NCI-H345 (cell line): Measurements from ENCODE around the gene C5orf15.

Source experiments
- DNase-seq: peaks from one replicate; lab custom pipeline; 2025; lab: John Stamatoyannopoulos, UW

Gene C5orf15

DNA sequence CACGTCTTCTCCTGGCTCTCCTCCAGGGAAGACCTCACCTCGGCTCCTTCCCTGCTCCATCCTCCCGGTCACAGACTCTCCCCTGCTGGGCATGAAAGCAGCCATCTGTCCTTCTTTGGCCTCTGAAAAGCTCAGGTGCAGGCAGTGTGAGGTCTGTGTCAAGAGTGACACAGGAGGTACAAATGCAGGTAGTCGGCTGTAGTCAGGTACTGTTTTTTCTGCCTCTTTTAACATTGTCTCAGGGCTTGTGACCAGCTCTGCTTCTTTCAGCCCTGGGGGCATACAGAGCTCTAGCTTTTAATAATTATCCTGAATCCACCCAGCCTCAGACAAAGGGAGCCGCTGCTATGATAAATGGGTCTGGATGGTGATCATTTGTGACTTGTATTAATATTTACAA is 46.4 kb downstream of the C5orf15 start:
- peak; percentile 54 for DNase-seq

DNA sequence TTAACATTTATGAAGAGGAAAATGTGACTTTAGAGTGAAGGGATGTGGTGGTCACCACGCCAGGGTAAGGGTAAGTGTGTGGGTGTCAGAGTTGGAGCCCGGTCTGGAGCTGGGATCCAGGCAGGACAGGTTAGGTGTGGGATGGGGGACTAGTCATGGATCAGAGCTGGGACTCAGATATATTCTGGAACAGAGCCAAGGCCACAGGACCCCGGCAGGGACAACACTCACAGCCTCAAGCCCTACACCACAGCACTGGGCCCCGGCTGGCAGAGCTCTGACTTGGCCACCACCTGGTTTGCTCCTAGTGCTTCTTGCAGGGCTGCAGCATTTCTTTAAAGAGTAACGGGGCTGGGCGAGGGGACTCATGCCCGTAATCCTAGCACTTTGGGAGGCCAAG is 47.4 kb downstream of the C5orf15 start:
- no peak for DNase-seq

DNA sequence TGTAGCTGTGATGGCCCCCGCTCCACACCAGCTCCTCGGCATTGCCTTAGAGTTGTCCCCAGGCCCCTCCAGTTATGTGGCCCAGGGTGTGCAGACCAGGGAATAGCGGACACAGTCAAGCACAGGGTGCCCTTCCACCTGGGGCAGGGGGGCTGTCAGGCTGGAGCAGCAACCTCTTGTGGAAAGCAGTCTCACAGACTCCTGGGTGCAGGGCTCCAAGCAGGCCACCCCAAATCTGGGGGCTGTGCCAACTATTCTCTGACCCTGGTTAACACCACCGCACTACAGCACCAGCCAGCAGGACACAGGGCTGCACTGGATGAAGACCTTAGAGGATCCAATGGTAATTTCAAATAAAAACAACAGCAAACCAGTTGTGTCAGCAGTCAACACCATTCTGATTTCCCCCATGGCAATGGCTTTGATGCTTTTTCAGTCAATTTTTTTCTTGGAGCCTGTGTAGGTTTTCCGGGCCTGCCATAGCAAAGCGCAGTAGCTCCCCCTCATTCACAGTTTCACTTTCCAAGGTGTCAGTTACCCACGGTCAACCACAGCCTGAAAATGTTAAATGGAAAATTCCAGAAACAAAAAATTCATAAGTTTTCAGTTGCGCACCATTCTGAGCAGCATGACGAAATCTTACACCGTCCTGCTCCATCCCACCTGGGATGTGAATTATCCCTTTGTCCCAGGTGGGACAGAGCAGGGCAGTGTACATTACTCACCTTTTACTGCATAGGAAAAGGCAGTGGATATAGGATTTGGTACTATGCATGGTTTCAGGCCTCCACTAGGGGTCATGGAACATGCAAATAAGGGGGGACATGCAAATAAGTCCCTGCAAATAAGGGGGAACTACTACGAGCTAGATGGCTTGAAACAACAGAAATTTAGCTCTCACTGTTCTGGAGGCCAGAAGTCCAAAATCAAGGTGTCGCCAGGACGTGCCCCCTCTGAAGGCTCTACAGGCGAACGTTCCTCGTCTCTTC is 49.0 kb downstream of the C5orf15 start:
- DNase-seq = no peak

DNA sequence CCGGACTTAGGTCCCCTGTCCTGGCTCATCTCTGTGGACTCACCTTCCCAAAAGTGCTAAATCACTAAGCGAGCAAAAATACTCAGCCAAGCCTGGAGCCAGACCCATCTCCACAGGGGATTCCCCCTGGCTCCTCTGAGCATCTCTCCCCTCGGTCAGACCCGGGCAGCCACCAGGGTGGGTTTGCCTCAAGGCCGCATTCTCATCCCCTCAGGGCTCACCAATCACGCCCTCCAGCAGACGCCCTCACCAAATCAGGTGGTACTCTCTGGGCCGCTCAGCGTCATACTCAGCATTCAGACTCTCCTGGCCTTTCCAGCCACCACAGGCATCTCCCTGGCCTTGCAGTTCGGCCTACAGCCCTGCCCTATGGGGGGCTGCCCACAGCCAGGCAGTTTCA is 49.7 kb downstream of the C5orf15 start:
- no peak for DNase-seq

DNA sequence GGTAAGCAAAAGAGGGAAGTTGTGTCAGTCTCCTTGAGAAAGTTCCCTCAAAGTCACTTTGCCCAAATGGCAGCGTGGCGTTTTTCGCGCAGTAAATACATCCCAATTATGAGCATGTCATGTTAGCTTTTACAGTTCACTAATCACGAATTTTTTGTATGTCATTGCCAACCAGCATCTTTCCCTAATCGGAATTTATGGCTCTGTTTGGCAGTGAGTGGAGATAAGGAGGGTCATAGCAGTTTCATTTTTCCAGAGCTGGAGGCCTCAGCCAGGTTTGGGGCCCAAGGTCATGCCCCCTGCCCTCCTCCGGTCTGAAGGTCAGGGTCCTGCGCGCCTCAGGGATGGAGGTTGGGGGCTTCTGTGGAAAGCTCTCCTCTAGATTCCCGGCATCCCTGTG is 50.1 kb downstream of the C5orf15 start:
- no peak for DNase-seq

DNA sequence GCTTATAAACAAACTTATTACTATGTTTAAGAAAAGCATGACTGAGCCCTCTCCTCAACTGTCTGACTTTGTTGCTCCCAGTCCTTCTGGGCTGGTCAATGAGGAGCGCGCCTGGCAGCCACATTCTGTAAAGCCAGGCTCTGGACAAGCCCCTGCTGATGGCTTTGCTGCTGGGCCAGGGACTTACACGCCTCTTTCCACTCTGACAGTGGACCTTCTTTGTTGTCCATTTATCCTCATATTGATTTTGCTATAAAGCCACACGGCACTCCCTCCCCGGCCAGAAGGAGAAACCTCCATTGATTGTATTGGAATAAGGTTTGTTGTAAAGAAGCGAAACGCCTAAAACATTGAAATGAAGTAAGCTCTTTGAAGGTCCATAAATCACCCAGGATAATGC is 50.6 kb downstream of the C5orf15 start:
- no peak for DNase-seq

DNA sequence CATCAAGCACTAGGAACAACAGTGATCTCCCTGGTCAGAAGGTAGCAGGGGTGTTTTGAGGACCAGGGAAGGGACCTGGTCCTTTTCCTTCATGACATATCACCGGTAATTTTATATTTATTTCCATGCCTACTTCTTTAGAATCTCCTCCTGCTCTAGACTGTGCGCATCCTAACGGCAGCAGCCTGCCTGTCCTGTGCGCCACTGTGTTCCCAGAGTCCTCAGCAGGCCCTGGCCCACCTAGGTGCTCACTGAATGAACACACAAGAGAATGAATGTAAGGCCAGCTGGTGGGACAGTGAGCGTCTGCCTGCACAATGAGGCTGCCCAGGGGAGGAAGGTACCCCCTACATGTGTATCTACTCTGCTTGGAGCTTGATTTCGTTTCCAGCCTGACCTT is 51.5 kb downstream of the C5orf15 start:
- peak; percentile 75 for DNase-seq

DNA sequence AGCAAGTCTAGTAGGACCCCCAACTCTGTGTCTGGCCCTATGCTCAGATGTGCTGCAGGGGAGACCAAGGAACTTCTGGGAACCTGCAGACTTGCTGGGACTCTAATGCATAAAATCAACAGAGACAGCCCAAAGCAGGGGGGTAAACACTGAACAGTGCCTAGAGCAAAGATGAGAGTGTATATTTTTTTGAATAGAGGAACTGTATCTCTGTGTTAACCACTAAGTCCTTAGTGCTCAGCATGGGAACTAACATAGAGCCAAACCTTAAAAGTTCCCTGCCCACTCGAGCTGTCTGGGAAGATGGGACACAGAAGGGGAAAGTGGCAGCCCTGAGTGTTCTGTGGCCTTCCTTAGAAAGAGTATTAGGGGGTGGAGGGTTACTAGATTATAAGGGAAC is 51.9 kb downstream of the C5orf15 start:
- no peak for DNase-seq

DNA sequence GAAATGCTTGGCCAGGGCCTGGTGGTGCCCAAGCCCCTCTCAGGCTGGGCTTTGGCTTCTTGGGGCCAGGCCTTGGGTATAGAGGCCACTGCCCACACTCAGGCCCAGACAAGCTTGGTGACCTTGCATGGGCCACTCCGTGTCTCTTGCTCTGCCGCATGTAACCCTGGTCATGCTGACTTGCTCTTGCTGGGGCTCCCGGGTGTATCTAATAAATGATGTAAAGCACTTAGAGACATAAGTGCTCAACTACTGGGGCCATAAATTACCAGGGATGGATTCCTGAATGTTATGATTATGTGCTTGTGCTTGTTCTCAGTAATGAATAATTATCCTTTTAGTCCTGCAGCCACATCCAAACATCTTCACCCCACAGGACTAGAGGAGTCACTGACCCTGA is 54.0 kb downstream of the C5orf15 start:
- no peak for DNase-seq

DNA sequence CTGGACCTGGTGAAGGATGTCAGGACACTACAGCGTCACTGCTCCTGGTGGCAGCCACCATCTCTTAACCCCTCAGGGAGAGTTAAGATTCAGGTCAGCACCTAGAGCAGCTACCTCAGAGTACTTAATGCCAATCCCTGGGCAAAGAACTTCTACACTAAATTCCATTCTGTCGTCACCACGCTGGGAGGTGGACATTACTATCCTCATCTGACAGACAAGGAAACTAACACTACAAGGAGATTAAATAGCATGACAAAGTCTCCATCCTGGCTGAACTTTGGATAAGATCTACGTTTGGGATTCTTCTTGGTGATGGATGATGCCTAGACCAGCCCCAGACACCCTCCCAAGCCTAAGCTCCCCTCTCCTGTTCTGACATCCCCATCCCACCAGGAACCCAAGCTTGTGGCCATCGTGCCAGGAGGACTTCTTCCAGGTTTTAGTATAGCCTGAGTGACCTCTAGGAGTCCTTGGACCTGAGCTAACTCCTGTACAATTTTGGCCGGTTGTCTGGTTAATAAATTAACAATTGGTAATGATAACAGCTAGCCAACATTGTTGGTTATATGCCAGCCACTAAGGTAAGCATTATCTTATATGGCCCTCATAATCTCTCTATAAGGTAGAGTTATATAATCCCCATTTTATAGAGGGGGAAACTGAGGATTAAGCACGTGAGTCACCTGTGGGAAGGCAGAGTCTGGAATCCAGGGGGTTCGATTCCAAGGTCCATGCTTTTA is 54.8 kb downstream of the C5orf15 start:
- no peak for DNase-seq

DNA sequence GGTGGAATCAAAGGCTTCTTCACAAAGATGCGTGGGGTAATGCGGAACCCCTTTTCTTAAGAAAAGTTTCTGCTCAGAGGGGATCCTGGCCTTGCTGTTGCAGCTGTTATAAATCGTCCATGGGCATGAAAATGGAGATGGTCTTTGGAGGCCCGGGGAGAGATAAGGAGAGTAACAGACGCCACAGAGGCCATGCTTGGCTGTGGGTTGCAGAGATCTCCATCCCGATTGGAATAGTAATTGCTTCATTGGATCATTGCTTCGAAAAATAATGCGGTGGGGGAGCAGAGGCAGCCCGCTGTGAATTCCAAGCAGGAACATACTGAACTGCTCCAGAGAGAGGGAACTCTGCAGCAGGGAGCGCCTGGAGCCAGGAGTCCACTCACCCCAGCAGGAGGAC is 55.5 kb downstream of the C5orf15 start:
- no peak for DNase-seq

DNA sequence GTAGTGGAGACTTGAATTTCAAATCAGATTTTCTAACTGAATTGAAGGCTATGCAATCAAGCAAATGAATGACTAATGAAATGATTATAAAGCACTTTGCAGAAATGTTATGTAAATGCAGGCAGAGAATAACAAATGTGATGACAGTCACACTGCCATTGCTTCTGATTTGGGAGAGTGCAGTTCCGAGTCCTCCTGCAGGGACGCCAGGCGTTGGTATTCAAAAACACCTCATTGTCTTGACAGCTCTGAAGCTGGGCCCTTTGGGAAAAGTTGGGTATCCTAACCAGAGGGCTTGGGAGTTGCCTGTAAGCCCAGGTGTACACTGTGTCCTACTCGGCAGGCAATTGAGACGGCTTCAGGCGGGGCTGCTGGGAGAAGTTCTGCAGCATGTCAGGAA is 57.9 kb downstream of the C5orf15 start:
- no peak for DNase-seq

DNA sequence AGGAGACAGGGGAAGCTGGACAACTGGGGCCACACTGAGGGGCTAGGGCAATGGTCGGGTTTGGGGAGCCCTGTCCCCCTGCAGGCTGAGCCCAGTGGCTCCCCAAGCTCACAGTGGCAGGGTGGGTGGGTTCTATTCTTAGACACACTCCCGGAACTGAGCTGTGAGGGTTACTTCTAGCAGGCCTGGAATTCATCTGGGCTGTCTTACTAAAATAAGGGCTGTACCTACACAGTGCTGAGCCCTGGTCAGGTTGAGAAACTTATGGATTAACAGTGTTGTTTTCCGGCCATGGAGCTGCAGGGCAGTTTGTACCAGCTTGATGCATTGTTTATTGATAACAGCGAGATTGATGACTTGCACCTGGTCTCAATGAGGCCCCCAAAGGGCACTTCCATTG is 58.8 kb downstream of the C5orf15 start:
- DNase-seq = no peak

DNA sequence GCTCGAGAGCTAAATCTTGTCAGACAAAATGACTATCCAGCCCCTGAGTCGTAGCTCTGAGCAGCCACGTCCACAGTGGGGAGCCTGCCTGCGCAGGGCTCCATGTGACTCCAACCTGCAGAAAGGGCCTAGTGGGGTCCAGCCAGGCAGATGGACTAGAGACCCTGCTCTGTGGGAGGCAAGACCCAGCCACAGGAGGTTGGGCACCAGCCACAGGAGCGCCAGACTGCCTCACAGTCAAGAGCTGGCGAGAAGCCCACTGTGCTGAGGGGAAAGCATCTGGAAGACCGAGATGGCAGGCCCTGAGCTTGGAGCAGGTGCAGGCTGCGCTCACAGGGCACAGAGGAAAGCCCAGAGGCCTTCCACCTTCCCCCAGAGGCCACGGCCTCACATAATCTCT is 61.4 kb downstream of the C5orf15 start:
- peak; percentile 50 for DNase-seq

DNA sequence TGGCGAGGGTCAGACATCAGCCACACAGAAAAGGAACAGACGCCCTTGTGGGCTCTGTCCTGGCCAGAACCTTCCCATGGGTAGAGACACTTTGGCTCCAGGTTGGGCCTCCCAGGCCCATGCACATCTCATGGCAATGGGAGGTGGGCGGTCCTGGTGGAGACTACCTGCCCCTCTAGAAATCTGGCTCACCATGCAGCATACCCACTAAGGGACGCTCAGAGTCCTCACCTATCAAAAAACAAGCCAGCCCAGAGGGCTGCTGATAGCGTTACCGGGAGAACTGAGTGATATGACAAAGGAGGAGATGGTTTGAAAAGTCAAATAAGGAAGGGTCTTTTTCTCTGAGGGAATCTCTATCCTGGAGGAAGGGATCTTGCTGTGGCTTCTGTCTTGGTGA is 62.1 kb downstream of the C5orf15 start:
- DNase-seq = peak; percentile 7
